ENCODE data around the gene MIA3. TPM values are rescaled to one million over a fixed set of nuclear protein-coding genes. Genes with fewer than 3 reads are reported as not detected.

The MIA3 gene
- total RNA-seq, 1 donor from 2014 or later, result 96.4 TPM

DNA sequence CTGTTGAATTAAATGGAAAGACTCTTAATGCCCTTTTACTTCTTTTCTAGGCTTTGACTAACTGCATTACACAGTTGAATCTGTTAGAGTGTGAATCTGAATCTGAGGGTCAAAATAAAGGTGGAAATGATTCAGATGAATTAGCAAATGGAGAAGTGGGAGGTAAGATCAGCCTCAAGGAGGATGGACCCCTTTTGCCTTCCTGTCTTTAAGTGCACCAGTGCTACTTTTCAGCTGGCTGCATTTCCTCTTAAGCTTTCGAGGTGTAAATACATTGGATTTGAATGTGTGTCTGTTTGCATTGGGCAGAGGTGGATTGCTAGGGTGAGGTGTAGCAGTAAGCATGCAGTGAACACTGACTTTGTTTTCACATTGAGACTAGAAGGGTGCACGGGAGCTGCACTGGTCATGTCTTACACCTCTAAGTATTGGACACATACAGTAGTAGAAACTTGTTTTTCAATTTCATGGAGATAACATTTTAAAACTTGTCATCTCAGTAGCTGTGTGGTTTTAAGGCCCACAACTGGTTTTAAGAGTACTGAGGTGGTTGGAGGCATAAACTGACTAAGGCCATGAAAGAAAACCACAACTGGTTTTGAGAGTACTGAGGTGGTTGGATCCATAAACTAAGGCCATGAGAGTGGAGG is 35.4 kb downstream of the MIA3 start:
- Mint-ChIP-seq H3K9me3 (ENCODE audit: low read depth) (no peaks in the 10 kb centered on the region), H3K36me3 (ENCODE audit: low read depth) (peaks cover 42% of the 10 kb centered on the region), H3K27ac (ENCODE audit: unreplicated experiment) (no peak overlapping the region), H3K4me3 (ENCODE audit: unreplicated experiment) (no peak overlapping the region), H3K4me1 (ENCODE audit: low read depth) (no peaks in the 10 kb centered on the region), H3K27me3 (ENCODE audit: low read depth) (no peaks in the 10 kb centered on the region)
- TF ChIP-seq, protein P1, sequence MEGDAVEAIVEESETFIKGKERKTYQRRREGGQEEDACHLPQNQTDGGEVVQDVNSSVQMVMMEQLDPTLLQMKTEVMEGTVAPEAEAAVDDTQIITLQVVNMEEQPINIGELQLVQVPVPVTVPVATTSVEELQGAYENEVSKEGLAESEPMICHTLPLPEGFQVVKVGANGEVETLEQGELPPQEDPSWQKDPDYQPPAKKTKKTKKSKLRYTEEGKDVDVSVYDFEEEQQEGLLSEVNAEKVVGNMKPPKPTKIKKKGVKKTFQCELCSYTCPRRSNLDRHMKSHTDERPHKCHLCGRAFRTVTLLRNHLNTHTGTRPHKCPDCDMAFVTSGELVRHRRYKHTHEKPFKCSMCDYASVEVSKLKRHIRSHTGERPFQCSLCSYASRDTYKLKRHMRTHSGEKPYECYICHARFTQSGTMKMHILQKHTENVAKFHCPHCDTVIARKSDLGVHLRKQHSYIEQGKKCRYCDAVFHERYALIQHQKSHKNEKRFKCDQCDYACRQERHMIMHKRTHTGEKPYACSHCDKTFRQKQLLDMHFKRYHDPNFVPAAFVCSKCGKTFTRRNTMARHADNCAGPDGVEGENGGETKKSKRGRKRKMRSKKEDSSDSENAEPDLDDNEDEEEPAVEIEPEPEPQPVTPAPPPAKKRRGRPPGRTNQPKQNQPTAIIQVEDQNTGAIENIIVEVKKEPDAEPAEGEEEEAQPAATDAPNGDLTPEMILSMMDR (IDR thresholded peaks at IDR 0.05), result no peak
- no peak for DNase-seq (ENCODE audit: low spot score)

DNA sequence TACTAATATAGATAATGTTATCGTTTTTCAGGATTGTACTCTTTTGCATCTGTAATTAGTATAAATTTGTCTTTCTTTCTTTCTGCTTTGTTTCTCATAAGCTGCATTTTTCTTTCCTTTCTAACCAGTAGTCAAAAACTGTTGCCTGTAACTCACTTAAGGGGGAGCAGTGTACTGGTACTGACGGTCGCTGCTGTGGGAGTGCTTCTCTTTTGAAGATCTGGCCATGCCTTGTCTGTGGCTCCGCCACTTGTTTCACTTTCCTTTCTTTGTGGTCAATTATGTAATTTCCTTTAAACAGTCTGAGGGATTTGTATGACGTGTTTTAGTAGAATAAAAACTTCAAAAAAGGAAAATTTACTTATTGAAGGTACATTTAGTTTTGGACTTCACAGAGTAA is 37.0 kb downstream of the MIA3 start:
- H3K9me3 Mint-ChIP-seq (ENCODE audit: low read depth), result no peaks in the 10 kb centered on the region
- H3K4me1 Mint-ChIP-seq (ENCODE audit: low read depth), result no peaks in the 10 kb centered on the region
- peaks cover 49% of the 10 kb centered on the region for H3K36me3 Mint-ChIP-seq (ENCODE audit: low read depth)
- no peak overlapping the region for H3K27ac Mint-ChIP-seq (ENCODE audit: unreplicated experiment)
- H3K27me3 Mint-ChIP-seq (ENCODE audit: low read depth), result no peaks in the 10 kb centered on the region
- no peak for DNase-seq (ENCODE audit: low spot score)
- TF ChIP-seq, protein P1 (IDR thresholded peaks at IDR 0.05), result no peak
- no peak overlapping the region for H3K4me3 Mint-ChIP-seq (ENCODE audit: unreplicated experiment)

DNA sequence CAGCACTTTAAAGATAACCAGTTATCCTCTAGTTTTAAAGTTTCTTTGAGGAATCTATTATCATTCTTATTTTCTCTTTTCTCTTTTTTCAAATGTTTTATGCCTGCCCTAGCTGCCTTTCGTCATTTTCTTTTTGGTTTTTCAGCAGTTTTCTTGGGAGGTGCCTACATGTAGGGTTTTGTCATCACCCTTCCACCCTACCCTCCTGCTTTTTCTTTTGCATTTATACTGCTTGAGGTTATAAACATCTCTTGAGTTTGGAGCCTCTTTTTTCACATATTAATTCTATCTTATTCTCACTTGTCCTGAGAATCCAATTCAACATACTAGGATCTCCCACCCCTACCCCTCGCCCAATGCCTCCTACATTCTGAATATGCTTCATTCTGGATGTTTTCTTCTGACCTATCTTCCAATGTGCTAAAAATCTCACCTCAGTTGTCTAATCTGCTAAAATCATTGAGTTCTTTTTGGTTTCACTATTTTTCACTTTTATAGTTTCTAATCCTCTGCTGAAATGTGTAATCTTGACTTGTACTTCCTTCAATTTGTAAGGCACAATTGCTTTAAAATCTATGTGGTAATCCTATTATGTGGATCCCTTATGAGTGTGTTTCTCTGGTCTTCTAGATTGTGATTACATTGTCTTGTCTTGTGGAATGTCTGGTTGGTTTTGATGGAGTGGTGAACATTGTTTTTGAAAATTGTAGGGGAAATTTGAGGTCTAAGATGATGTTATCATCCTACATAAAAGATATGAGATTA is 38.7 kb downstream of the MIA3 start:
- Mint-ChIP-seq H3K9me3 (ENCODE audit: low read depth) (no peaks in the 10 kb centered on the region), H3K27me3 (ENCODE audit: low read depth) (no peaks in the 10 kb centered on the region), H3K36me3 (ENCODE audit: low read depth) (peaks cover 46% of the 10 kb centered on the region), H3K4me1 (ENCODE audit: low read depth) (no peaks in the 10 kb centered on the region), H3K27ac (ENCODE audit: unreplicated experiment) (no peak overlapping the region), H3K4me3 (ENCODE audit: unreplicated experiment) (no peak overlapping the region)
- TF ChIP-seq, protein P1 (IDR thresholded peaks at IDR 0.05), result no peak
- no peak for DNase-seq (ENCODE audit: low spot score)

DNA sequence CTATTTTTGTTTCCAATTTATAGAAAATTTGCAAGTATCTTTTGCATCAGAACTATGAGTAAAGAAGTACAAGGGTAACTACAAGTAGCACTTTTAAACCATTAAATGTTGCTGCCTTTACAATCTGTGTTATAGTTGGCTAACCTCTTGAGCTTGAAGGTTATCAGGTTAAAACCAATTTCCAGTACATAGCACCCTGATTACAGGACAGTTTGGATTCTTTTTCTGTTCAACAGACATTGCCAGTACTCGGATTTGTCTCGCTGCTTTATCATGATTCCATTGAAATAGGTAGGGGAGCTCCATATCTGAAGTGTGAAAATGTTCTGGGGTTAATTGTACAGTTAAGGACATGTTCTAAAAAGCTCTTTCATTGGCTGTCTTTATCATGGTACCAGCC is 40.0 kb downstream of the MIA3 start:
- peaks cover 49% of the 10 kb centered on the region for H3K36me3 Mint-ChIP-seq (ENCODE audit: low read depth)
- DNase-seq (ENCODE audit: low spot score), result no peak
- no peaks in the 10 kb centered on the region for H3K9me3 Mint-ChIP-seq (ENCODE audit: low read depth)

DNA sequence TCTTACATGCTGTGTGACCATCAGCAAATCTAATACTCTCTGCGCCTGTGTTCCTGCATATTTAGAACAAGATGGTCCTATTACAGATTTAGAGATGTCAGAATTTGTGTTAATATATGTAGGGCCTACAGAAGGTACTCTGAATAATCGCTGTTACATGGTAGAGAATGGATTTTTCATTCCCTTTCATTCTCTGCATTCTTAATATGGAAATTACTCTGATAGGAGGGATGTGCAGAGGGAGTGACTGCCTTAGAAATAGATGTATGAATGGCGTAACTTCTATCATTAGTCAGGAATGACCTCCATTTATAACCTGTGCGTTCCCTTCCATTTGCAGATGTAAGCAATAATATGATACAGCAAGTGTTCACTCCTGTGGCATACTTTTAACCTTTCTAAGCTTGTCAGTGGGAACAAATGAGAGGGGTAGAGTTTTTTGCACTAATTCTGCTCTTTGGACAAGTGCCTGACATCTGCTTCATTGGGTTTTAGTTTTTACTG is 45.6 kb downstream of the MIA3 start:
- no peaks in the 10 kb centered on the region for H3K27me3 Mint-ChIP-seq (ENCODE audit: low read depth)
- TF ChIP-seq, protein P1 (IDR thresholded peaks at IDR 0.05), result no peak
- H3K4me3 Mint-ChIP-seq (ENCODE audit: unreplicated experiment), result no peak overlapping the region
- H3K4me1 Mint-ChIP-seq (ENCODE audit: low read depth), result no peaks in the 10 kb centered on the region
- DNase-seq (ENCODE audit: low spot score), result no peak
- H3K36me3 Mint-ChIP-seq (ENCODE audit: low read depth), result peaks cover 37% of the 10 kb centered on the region
- H3K27ac Mint-ChIP-seq (ENCODE audit: unreplicated experiment), result no peak overlapping the region
- no peaks in the 10 kb centered on the region for H3K9me3 Mint-ChIP-seq (ENCODE audit: low read depth)

More for the DNA sequence above, 40.0 kb downstream of the MIA3 start:
- H3K4me1 Mint-ChIP-seq (ENCODE audit: low read depth), result no peaks in the 10 kb centered on the region
- TF ChIP-seq, protein P1 (IDR thresholded peaks at IDR 0.05), result no peak
- no peak overlapping the region for H3K4me3 Mint-ChIP-seq (ENCODE audit: unreplicated experiment)
- H3K27me3 Mint-ChIP-seq (ENCODE audit: low read depth), result no peaks in the 10 kb centered on the region
- no peak overlapping the region for H3K27ac Mint-ChIP-seq (ENCODE audit: unreplicated experiment)
